Hematopoietic multipotent progenitor cell treated with erythropoietin and hydrocortisone succinate and interleukin-3 and kit ligand, for 17 days (in vitro differentiated cells): Measurements from ENCODE around the gene FN1.

ENCODE experiments used
- DNase-seq: peaks from one replicate; pipeline ENCODE4 v3.0.0-alpha.2; 2015; ENCODE audit warnings: low spot score

FN1 gene

DNA sequence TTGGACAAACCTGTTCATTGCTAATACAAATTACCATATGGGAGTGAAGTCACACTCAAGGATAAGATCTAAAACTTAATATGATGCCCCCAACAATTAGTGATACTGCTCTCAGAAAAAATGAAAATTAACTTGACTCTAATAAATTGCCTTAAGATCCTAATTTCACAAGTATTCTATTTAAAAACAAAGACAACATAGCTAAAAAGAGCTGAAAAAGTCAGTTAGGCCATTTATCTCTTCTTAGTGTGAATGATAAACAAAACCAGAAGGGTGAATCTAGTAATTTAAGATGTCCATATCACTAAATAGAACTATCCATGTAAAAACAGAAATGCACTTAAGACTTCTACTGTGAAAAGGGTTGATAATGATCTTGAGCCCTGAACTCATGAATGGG lies 53.4 kb downstream of the FN1 start:
- no peak for DNase-seq

- no peak for DNase-seq
These were observed 53.9 kb downstream of the FN1 start for GRCh38 chr2:215382011-215382410.

DNA sequence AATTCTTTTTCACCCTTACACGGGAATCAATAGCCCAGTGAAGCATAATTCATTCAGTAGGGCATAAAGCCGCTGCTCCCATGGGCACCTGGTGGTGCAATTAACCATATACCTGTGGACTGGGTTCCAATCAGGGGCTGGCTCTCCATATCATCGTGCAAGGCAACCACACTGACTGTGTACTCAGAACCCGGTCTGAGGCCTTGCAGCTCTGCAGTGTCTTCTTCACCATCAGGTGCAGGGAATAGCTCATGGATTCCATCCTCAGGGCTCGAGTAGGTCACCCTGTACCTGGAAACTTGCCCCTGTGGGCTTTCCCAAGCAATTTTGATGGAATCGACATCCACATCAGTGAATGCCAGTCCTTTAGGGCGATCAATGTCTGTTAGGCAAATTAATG lies 55.2 kb downstream of the FN1 start:
- no peak for DNase-seq

- no peak for DNase-seq
These were observed 55.9 kb downstream of the FN1 start for GRCh38 chr2:215379948-215380347.

GRCh38 chr2:215379039-215379438 lies 56.8 kb downstream of the FN1 start:
- DNase-seq = no peak

- no peak for DNase-seq
These were observed 57.8 kb downstream of the FN1 start for GRCh38 chr2:215378045-215378444.

GRCh38 chr2:215377283-215377682 lies 58.6 kb downstream of the FN1 start:
- DNase-seq = no peak

- DNase-seq = no peak
These were observed 59.6 kb downstream of the FN1 start for GRCh38 chr2:215376103-215376780.

- DNase-seq = no peak
These were observed 60.4 kb downstream of the FN1 start for GRCh38 chr2:215375467-215375830.

DNA sequence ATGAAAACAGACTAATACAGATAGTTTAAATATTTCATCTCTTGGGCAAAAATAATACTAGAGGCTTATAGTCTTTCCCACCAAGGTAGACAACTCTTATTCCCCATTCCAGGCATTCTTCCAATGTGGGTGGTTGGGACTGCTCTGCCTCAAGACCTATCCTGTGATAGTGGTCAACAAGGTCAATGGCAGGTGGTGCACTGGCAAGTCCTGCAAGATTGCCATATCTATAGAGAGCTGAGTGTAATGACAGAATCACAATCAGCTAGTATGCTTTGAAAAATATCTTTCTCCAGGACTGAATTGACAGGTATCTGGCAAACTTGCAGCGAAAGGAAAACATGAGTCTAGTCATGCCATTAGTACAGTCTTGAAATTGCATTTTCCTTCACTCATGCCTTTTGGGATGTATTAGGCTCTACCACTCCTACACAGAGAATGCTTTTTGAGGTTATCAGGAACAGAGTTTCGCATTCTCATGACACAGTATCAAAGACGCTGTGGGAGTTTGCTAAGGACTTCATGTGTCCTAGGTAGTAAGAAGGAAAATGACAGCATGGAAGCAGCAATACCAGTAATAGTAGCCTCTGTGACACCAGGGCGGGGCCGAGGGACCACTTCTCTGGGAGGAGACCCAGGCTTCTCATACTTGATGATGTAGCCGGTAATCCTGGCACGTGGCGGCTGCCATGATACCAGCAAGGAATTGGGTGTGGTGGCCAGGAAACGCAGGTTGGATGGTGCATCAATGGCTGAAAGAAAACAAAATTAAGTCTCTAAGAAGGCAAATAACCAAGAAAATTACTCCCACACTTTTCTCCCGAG lies 61.0 kb downstream of the FN1 start:
- no peak for DNase-seq

DNA sequence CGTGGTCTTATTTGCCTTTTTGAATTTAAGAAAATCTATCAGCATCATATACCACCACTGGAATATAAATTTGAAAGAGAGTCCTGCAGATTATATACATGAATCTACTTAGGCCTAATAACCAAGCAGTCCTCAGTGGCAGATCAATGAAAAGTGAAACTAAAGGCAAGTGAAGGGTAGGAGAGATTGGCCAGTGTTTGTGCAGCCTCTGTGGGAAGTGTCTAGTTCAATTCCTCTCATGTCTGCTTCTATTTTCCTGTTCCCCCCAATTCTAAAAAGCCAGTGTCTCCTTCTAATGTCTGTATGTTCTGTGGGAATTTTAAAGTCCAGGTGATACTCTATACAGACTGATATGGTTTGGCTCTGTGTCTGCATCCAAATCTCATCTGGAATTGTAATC lies 61.9 kb downstream of the FN1 start:
- DNase-seq = no peak

DNA sequence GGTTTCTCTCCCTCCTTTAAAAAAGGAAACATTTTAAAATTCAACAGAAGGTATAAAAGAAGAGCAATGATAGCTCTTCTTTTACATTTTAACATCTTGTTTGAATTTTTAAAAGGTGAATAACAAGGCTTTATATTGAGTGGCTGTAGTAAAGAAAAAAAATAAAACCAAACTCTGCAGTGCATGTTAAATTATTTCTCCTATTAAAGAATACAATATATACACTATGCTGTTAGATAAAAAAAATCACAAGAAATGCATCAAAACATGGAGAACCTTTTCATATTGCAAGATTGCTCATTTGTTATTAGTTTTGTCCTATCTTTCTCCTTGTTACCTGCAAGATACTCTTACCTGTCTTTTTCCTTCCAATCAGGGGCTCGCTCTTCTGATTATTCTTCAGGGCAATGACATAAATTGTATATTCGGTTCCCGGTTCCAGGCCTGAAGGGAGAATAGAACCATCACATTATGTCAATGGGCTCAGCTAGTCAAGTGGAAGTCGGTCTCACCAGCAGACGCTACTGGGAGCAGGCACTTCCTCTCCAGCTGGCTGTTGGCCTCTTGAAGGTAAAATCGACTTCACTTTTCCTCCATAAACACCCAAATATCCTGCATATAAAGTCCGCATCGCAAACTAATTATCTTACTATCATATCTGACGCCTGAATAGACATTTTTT lies 62.8 kb downstream of the FN1 start:
- DNase-seq = no peak

- DNase-seq = no peak
These were observed 63.7 kb downstream of the FN1 start for GRCh38 chr2:215371915-215372897.

DNA sequence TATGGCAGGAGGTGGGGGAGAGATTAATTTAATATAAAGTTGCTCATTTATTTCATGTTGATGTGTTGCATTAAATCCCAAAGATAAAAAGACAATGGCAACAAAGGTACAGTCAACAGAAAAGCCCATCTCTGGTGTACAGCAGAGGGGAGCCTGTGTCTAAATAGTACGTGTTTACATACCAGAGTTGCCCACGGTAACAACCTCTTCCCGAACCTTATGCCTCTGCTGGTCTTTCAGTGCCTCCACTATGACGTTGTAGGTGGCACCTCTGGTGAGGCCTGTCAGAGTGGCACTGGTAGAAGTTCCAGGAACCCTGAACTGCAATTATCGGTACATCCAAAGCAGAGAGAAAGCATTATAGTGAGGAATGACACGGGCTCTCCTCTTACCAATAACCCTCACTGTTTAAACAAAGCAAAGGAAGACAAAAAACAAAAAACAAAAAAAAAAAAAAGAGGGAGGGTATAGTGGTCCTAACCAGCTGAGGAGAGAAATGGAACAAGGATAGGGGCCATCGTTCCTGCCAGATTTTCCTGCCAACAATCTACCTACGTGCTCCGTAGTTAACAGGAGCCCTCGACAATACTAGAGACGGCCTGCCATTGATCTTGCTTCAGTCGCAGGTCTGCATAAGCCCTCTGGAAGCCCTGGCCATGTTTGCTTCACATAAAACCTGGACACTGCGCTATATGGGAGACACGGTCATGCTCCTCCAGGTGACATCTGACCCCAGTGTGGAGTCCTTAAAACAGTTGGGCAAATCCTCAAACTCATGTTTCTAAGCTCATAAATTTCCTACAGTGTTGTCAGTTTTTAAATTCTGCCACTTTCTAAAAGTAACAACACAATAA lies 65.5 kb downstream of the FN1 start:
- DNase-seq = no peak

DNA sequence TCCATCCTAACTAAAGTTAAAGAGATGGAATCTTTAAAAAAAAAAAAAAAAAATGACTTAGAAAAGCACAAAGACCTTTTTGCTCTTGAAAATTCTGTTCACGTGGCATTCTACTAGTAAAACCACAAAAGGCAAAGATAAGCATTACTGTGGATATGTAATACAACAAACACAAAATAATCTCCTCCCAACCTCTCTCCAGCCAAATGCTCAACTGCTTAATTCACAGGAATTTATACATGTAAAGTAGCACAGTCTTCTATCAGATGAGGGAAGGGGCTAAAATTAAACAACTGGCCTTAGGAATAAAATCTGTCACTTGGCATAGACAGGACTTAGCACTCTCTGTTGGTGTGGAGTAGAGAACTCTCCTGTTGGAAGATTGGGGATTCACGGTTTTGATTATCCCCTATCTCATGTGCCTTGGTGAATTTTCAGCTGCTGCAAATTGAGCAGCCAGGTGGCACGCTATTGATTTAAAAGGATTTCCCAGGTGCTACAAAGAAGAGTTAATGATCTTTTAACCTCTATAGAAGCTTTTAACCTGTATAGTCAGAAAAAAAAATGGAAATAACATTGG lies 66.6 kb downstream of the FN1 start:
- no peak for DNase-seq

GRCh38 chr2:215368493-215368809 lies 67.4 kb downstream of the FN1 start:
- no peak for DNase-seq

- DNase-seq = no peak
These were observed 68.0 kb downstream of the FN1 start for GRCh38 chr2:215367662-215368492.

DNA sequence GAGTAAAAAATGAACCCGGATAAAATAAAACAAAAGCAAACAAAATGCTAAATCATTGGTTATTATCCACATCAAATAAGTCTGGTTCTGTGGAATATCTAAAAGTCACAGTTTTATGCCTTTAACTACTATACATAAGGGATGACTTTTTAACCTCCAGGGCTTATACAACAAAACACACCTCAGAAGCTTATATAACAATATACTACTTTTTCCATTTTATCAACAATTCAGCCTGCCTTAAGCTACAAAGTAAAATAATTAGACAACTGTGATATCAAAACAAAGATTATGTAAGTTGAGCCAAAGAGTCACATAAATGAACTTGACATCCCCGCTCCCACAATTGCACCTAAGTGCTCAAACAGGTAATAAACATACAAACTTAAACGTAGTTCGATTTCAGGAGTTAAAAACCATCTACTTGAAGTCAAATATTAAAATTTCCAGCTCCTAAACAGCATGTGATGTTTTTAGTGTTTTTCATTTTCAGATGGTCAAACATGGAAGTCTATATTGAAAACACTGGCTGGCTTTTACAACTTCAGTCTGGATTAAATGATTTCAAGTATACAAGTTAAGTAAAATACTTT lies 69.3 kb downstream of the FN1 start:
- DNase-seq = no peak

- DNase-seq = no peak
These were observed 70.6 kb downstream of the FN1 start for GRCh38 chr2:215365184-215365658.
